GM23248 (cell line): ENCODE measurements around the gene CAMTA2. TPM values are rescaled to one million over a fixed set of nuclear protein-coding genes. Genes with fewer than 3 reads are reported as not detected.

Source experiments
- DNase-seq: peaks from one replicate; pipeline ENCODE4 v3.0.0-alpha.2; 2015
- H2AFZ ChIP-seq: fragments of 200-600 bp; sonication (generic); 2 replicates; pipeline ENCODE4 v1.6.1; 2016; ENCODE audit warnings: antibody characterized with exemption
- H3F3A ChIP-seq: fragments of 200-600 bp; sonication (generic); 2 replicates; pipeline ENCODE4 v1.6.1; 2016; ENCODE audit warnings: mild to moderate bottlenecking, antibody characterized with exemption, mixed run types; ENCODE audit not compliant: insufficient read depth
- H3K27ac ChIP-seq: fragments of 200-600 bp; sonication (generic); 2 replicates; pipeline ENCODE4 v1.5.1; 2016; ENCODE audit warnings: mild to moderate bottlenecking
- H3K27me3 ChIP-seq: fragments of 200-600 bp; sonication (generic); replicated peaks from 2 replicates; pipeline ENCODE4 v1.6.1; 2016; ENCODE audit warnings: mild to moderate bottlenecking; ENCODE audit not compliant: insufficient read depth
- H3K36me3 ChIP-seq: fragments of 200-600 bp; sonication (generic); 2 replicates; pipeline ENCODE4 v1.6.1; 2016; ENCODE audit warnings: low read depth, mild to moderate bottlenecking
- H3K4me1 ChIP-seq: fragments of 200-600 bp; sonication (generic); 2 replicates; pipeline ENCODE4 v1.6.1; 2016; ENCODE audit warnings: mild to moderate bottlenecking; ENCODE audit not compliant: insufficient read depth
- H3K4me2 ChIP-seq: fragments of 200-600 bp; sonication (generic); one replicate; pipeline ENCODE4 v1.6.1; 2016; ENCODE audit warnings: mild to moderate bottlenecking; ENCODE audit not compliant: unreplicated experiment
- H3K4me3 ChIP-seq: fragments of 200-600 bp; sonication (generic); 2 replicates; pipeline ENCODE4 v1.5.1; 2016; ENCODE audit warnings: mild to moderate bottlenecking
- H3K79me2 ChIP-seq: fragments of 200-600 bp; sonication (generic); 2 replicates; pipeline ENCODE4 v1.6.1; 2016; ENCODE audit warnings: mild to moderate bottlenecking; ENCODE audit not compliant: insufficient read depth
- H3K9ac ChIP-seq: fragments of 200-600 bp; sonication (generic); 2 replicates; pipeline ENCODE4 v1.6.1; 2016; ENCODE audit warnings: mild to moderate bottlenecking
- H3K9me2 ChIP-seq: fragments of 200-600 bp; sonication (generic); 2 replicates; pipeline ENCODE4 v1.6.1; 2016; ENCODE audit warnings: mixed run types, mild to moderate bottlenecking, moderate library complexity; ENCODE audit not compliant: insufficient read depth
- H3K9me3 ChIP-seq: fragments of 200-600 bp; sonication (generic); one replicate; pipeline ENCODE4 v1.6.1; 2017; ENCODE audit warnings: low read depth
- H4K20me1 ChIP-seq: fragments of 200-600 bp; sonication (generic); 2 replicates; pipeline ENCODE4 v1.6.0; 2016; ENCODE audit not compliant: insufficient read depth
- EZH2 ChIP-seq: fragments of 200-600 bp; sonication (generic); IDR thresholded peaks from 2 replicates; pipeline ENCODE4 v1.6.1; 2018; ENCODE audit warnings: antibody characterized with exemption, mild to moderate bottlenecking; ENCODE audit not compliant: insufficient read depth, poor library complexity, severe bottlenecking
- EZH2phosphoT487 ChIP-seq: fragments of 200-600 bp; sonication (generic); IDR thresholded peaks from 2 replicates; pipeline ENCODE4 v1.6.1; 2018; ENCODE audit warnings: antibody characterized with exemption, moderate library complexity, mild to moderate bottlenecking, low read depth; ENCODE audit not compliant: insufficient read depth
- WGBS, 2 experiments: methylation state at CpG; one replicate each; pipeline ENCODE4 v1.1.6; 2015 to 2017; ENCODE audit warnings: low lambda C conversion rate in 2 of 2, low coverage in 1 of 2; ENCODE audit errors: missing lambda C conversion rate in 2 of 2; 5-methylcytosine and 5-hydroxymethylcytosine counted together
- in situ Hi-C: fragments of 300-500 bp; cut with MboI; formaldehyde crosslinking; loops from 2 replicates; pipeline ENCODE4 v1.15.0; 2020
- polyA plus RNA-seq: library from polyadenylated mRNA; unstranded; fragments of >200 nt; fragmentation: Nextera tagmentation; extraction: Ambion mirVana; gene quantifications from 2 replicates; pipeline ENCODE4 v1.2.1, GENCODE V29; 2016
- total RNA-seq: library from RNA; depleted of rRNA; stranded (reverse); fragments of >200 nt; shearing (Covaris generic); gene quantifications from 2 replicates; pipeline ENCODE4 v1.2.3, GENCODE V29; 2014

CAMTA2 gene
- total and polyA plus RNA-seq, 2 experiments from 2014 or later, result 10.1 to 28.8 TPM

GRCh38 chr17:4941319-4941610 is 46.2 kb downstream of the CAMTA2 start:
- Histone ChIP-seq H3K4me3 (peak overlapping the region; percentile 94), H3K36me3 (peaks cover 5% of the 10 kb centered on the region), H3K9me3 (no peaks in the 10 kb centered on the region), H2AFZ (peak overlapping the region; percentile 81; the same call in 1 of the 2 replicates), H3K79me2 (peaks cover 75% of the 10 kb centered on the region), H3K4me1 (peaks cover 29% of the 10 kb centered on the region), H3K27ac (peak overlapping the region; percentile 80), H3K9me2 (no peaks in the 10 kb centered on the region), H4K20me1 (peaks cover 6% of the 10 kb centered on the region; the same call in 1 of the 2 replicates), H3K9ac (peak overlapping the region; percentile 94), H3K27me3 (no peaks in the 10 kb centered on the region), H3K4me2 (peak overlapping the region; percentile 93), H3F3A (peaks cover 51% of the 10 kb centered on the region)
- WGBS, 2 experiments, result 34 to 48% methylated on average over 4 of the region's 4 CpGs
- TF ChIP-seq EZH2phosphoT487, result no peak
- no peak for TF ChIP-seq EZH2
- in situ Hi-C loops, result no loop called here
- no peak for DNase-seq

DNA sequence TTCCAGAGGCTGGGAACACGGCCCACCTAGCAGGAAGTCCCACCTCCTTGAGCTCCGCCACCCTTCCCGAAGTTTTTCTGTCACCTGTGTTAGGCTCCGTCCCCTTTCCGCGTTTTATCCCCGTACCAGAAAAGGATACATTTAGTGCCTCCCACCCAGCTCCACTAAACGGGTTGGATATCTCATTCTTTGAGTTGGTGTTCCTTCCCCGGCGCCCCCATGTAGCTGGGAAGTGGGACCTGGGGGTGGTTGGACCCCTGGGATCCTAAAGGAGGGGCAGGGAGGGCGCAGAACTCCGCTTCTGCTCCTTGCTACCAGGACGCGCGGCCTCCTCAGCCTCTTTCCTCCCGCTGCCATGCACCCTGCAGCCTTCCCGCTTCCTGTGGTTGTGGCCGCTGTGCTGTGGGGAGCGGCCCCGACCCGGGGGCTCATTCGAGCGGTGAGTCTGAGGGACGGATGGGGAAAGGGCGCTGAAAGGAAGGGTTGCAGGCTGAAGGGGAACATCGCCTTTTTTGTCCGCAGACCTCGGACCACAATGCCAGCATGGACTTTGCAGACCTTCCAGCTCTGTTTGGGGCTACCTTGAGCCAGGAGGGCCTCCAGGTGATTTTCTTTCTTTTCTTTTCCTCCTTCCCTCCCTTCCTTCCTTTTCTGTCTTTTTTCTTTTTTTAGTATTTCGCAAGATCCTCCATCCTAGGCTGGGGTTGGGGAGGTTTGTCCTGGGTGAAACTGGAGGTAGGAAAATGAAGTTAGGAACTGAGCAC is 46.7 kb downstream of the CAMTA2 start:
- Histone ChIP-seq H3K27me3 (no peaks in the 10 kb centered on the region), H3K36me3 (peaks cover 3% of the 10 kb centered on the region; the same call in 1 of the 2 replicates), H3K4me1 (peaks cover 28% of the 10 kb centered on the region), H3K9me3 (no peaks in the 10 kb centered on the region), H3K27ac (peak overlapping the region; percentile 80), H3K9me2 (no peaks in the 10 kb centered on the region), H3K4me3 (peak overlapping the region; percentile 94), H4K20me1 (peaks cover 6% of the 10 kb centered on the region; the same call in 1 of the 2 replicates), H3K79me2 (peaks cover 70% of the 10 kb centered on the region), H3K4me2 (peak overlapping the region; percentile 93), H3K9ac (peak overlapping the region; percentile 94), H3F3A (peaks cover 47% of the 10 kb centered on the region), H2AFZ (peak overlapping the region; percentile 81)
- TF ChIP-seq EZH2phosphoT487 (no peak), EZH2 (no peak)
- WGBS, 2 experiments, result 1 to 2% methylated on average over 27 to 29 of the region's 29 CpGs
- peak; percentile 91 for DNase-seq
- in situ Hi-C loops, result no loop called here

- in situ Hi-C loops, result no loop called here
Observed at GRCh38 chr17:4939796-4940554, 47.5 kb downstream of the CAMTA2 start, which contains the start of the genes RNF167 and SLC25A11. RNF167 (plus strand) TSS chr17:4940268; CDS start chr17:4940910, 642 bp downstream. SLC25A11 (minus strand) TSS chr17:4940046; CDS start chr17:4939910, 136 bp downstream.

DNA sequence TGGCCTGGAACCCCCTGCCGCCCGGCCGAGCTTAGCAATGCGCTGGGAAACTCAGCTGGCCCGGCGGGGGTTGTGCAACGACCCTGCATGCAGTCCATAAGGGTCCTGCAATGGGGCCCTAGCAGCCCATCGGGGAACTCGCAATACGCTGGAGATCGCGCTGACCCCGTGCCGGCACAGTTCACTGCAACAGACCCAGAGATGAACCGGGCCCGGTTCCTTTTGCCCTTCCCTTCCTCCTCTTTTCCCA is 48.0 kb downstream of the CAMTA2 start:
- no peaks in the 10 kb centered on the region for H3K9me2 ChIP-seq
- peaks cover 36% of the 10 kb centered on the region for H3F3A ChIP-seq
- H3K79me2 ChIP-seq, result peaks cover 57% of the 10 kb centered on the region
- 0 out of 2 replicates have a peak, but pooled peaks cover 1% of the 10 kb centered on the region for H4K20me1 ChIP-seq
- peaks cover 17% of the 10 kb centered on the region for H3K4me1 ChIP-seq
- peak overlapping the region; percentile 94 for H3K9ac ChIP-seq
- 1 to 3% methylated on average over 15 to 16 of the region's 16 CpGs for WGBS, 2 experiments
- TF ChIP-seq EZH2phosphoT487 (no peak), EZH2 (no peak)
- peak; percentile 55 for DNase-seq
- no peaks in the 10 kb centered on the region for H3K36me3 ChIP-seq
- H2AFZ ChIP-seq, result peak overlapping the region; percentile 81
- H3K27me3 ChIP-seq, result no peaks in the 10 kb centered on the region
- H3K9me3 ChIP-seq, result no peaks in the 10 kb centered on the region
- peak overlapping the region; percentile 94 for H3K4me3 ChIP-seq
- in situ Hi-C loops, result no loop called here
- peak overlapping the region; percentile 80 for H3K27ac ChIP-seq
- H3K4me2 ChIP-seq, result peak overlapping the region; percentile 92

More at GRCh38 chr17:4939796-4940554, 47.5 kb downstream of the CAMTA2 start, which contains the start of the genes RNF167 and SLC25A11:
- TF ChIP-seq EZH2 (no peak), EZH2phosphoT487 (no peak)
- Histone ChIP-seq H3K4me1 (peaks cover 22% of the 10 kb centered on the region), H3F3A (peaks cover 41% of the 10 kb centered on the region), H3K27me3 (no peaks in the 10 kb centered on the region), H3K9me3 (no peaks in the 10 kb centered on the region), H3K4me2 (peak within 1 kb of the TSS; percentile 93), H3K9ac (peak within 1 kb of the TSS; percentile 94), H3K9me2 (no peaks in the 10 kb centered on the region), H4K20me1 (0 out of 2 replicates have a peak, but pooled peaks cover 6% of the 10 kb centered on the region), H2AFZ (peak within 1 kb of the TSS; percentile 81), H3K36me3 (no peaks in the 10 kb centered on the region), H3K4me3 (peak within 1 kb of the TSS; percentile 94), H3K27ac (peak within 1 kb of the TSS; percentile 80), H3K79me2 (peaks cover 62% of the 10 kb centered on the region)
- WGBS, 2 experiments, result 1 to 2% methylated on average over 59 to 72 of the region's 72 CpGs
- DNase-seq, result peak; percentile 100
